Tibial nerve (tissue), 4 donors: ENCODE results near the gene FGGY. TPM values are rescaled to one million over a fixed set of nuclear protein-coding genes. Genes with fewer than 3 reads are reported as not detected.

Experiments used
- DNase-seq, 2 donors: peaks; one replicate each; pipeline ENCODE4 v3.0.0-alpha.2; 2019; ENCODE audit warnings: low spot score in 2 of 2
- H3K27ac ChIP-seq, 4 donors: fragments of 200-600 bp; sonication (generic) in 3 of 4; one replicate each; pipeline ENCODE4 v1.5.1; 2017 to 2019; ENCODE audit warnings: mild to moderate bottlenecking in 1 of 4
- H3K27me3 ChIP-seq, 2 donors: fragments of 200-600 bp; sonication (generic) in 1 of 2; one replicate each; pipeline versions ENCODE4 v1.5.1 to v1.6.0; 2017 to 2019
- H3K36me3 ChIP-seq, 3 donors: fragments of 200-600 bp; sonication (generic); one replicate each; pipeline ENCODE4 v1.5.1; 2018 to 2019
- H3K4me1 ChIP-seq, 4 donors: fragments of 200-600 bp; sonication (generic) in 3 of 4; one replicate each; pipeline ENCODE4 v1.5.1; 2017 to 2019
- H3K4me3 ChIP-seq, 4 donors: fragments of 200-600 bp; sonication (generic) in 3 of 4; one replicate each; pipeline ENCODE4 v1.5.1; 2017 to 2019; ENCODE audit warnings: mild to moderate bottlenecking in 1 of 4, moderate library complexity in 1 of 4
- H3K9me3 ChIP-seq, 4 donors: fragments of 200-600 bp; sonication (generic) in 3 of 4; one replicate each; pipeline ENCODE4 v1.5.1; 2017 to 2019
- EP300 ChIP-seq, 2 donors: sonication (generic); formaldehyde crosslinking; IDR thresholded peaks; one replicate each; pipeline ENCODE4 v1.6.1; 2017; ENCODE audit warnings: antibody characterized with exemption in 2 of 2, mild to moderate bottlenecking in 1 of 2
- POLR2A ChIP-seq, 2 donors: fragments of 450-650 bp; IDR thresholded peaks; one replicate each; pipeline ENCODE4 v1.6.1; 2017; ENCODE audit warnings: antibody characterized with exemption in 2 of 2, mild to moderate bottlenecking in 2 of 2, moderate library complexity in 2 of 2
- WGBS, 2 donors: methylation state at CpG; one replicate each; pipeline ENCODE4 v1.1.5; 2018; 5-methylcytosine and 5-hydroxymethylcytosine counted together
- total RNA-seq, 4 donors: library from RNA; depleted of rRNA; stranded (reverse); fragments of >200 nt; gene quantifications; one replicate each; pipeline ENCODE4 v1.1.0, GENCODE V29; 2016
- TF ChIP-seq, protein P1 (sequence below), 5 experiments: fragments of 200-600 bp in 3 of 5; fragments of 450-650 bp in 2 of 5; sonication (generic) in 3 of 5; IDR thresholded peaks; one replicate each; pipeline ENCODE4 v1.5.1; 2016 to 2019; ENCODE audit warnings: antibody characterized with exemption in 5 of 5, mild to moderate bottlenecking in 3 of 5, moderate library complexity in 2 of 5

Gene FGGY
- total RNA-seq, 4 donors from 2014 or later: 27.0 to 40.6 (median 32.9) TPM

- peak overlapping the region; percentile 50 to 84 (median 69) for H3K27ac ChIP-seq
- TF ChIP-seq, protein P1, sequence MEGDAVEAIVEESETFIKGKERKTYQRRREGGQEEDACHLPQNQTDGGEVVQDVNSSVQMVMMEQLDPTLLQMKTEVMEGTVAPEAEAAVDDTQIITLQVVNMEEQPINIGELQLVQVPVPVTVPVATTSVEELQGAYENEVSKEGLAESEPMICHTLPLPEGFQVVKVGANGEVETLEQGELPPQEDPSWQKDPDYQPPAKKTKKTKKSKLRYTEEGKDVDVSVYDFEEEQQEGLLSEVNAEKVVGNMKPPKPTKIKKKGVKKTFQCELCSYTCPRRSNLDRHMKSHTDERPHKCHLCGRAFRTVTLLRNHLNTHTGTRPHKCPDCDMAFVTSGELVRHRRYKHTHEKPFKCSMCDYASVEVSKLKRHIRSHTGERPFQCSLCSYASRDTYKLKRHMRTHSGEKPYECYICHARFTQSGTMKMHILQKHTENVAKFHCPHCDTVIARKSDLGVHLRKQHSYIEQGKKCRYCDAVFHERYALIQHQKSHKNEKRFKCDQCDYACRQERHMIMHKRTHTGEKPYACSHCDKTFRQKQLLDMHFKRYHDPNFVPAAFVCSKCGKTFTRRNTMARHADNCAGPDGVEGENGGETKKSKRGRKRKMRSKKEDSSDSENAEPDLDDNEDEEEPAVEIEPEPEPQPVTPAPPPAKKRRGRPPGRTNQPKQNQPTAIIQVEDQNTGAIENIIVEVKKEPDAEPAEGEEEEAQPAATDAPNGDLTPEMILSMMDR (IDR thresholded peaks at IDR 0.05): no peak
- peak in 1 of 2 donors; percentile 32 for TF ChIP-seq EP300 (IDR thresholded peaks at IDR 0.05)
- H3K4me3 ChIP-seq: no peak overlapping the region
- peaks cover 0 to 78% (median 51%) of the 10 kb centered on the region in 4 donors for H3K4me1 ChIP-seq
- WGBS, 2 donors: 31 to 38% methylated on average over 1 of the region's 1 CpG
- no peaks in the 10 kb centered on the region for H3K9me3 ChIP-seq
- no peaks in the 10 kb centered on the region for H3K36me3 ChIP-seq
- no peak for DNase-seq
- no peaks in the 10 kb centered on the region for H3K27me3 ChIP-seq
Measured at GRCh38 chr1:59678040-59678439, 381.1 kb downstream of the FGGY start.

DNA sequence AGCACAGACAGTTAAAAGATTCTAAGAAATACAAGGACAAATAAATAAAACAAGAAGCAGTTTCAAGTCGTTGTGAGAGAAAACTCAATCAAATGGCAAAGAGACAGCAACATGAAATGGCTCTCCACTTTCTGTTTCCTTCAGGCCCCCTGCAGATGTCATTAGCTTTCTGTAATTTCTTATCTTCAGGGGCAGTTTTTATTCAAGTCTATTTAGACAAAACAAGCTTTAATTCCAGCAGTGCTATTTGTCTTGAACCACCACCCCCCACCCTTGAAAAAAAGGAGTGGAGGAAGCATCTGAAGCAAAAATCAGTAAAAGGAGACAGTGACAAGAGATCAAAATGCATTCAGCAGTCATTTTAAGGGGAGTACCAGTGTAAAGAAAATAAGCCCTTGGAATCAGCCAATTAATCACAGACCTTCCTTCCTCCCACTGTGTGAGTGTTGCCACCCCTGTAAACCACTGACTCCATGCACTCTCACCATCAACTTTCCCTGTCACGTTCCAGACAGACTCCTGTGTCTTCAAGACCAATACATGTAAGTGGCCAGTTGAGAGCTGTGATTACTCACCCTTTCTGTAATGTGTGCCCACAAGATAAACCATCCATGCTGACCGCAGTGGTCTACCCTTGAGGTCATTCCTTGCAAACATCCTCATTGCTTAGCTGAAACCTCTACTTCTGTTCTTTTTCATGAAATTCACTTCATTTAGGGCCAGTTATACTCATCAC, 381.8 kb downstream of the FGGY start:
- Histone ChIP-seq H3K9me3 (no peaks in the 10 kb centered on the region), H3K27me3 (no peaks in the 10 kb centered on the region), H3K27ac (peak overlapping the region; percentile 50 to 84 (median 69)), H3K36me3 (no peaks in the 10 kb centered on the region), H3K4me3 (no peak overlapping the region), H3K4me1 (peaks cover 0 to 77% (median 45%) of the 10 kb centered on the region in 4 donors)
- no peak for TF ChIP-seq EP300 (IDR thresholded peaks at IDR 0.05)
- TF ChIP-seq, protein P1 (IDR thresholded peaks at IDR 0.05): no peak
- TF ChIP-seq POLR2A (IDR thresholded peaks at IDR 0.05): no peak
- WGBS, 2 donors: 24 to 32% methylated on average over 3 of the region's 3 CpGs
- no peak for DNase-seq

GRCh38 chr1:59680044-59680443, 383.1 kb downstream of the FGGY start:
- H3K9me3 ChIP-seq: no peaks in the 10 kb centered on the region
- TF ChIP-seq EP300 (IDR thresholded peaks at IDR 0.05) (no peak), POLR2A (IDR thresholded peaks at IDR 0.05) (no peak)
- TF ChIP-seq, protein P1 (IDR thresholded peaks at IDR 0.05): no peak
- no peak overlapping the region for H3K4me3 ChIP-seq
- no peak for DNase-seq
- peaks cover 0 to 65% (median 34%) of the 10 kb centered on the region in 4 donors for H3K4me1 ChIP-seq
- H3K27ac ChIP-seq: no peak overlapping the region
- no peaks in the 10 kb centered on the region for H3K36me3 ChIP-seq
- H3K27me3 ChIP-seq: no peaks in the 10 kb centered on the region

DNA sequence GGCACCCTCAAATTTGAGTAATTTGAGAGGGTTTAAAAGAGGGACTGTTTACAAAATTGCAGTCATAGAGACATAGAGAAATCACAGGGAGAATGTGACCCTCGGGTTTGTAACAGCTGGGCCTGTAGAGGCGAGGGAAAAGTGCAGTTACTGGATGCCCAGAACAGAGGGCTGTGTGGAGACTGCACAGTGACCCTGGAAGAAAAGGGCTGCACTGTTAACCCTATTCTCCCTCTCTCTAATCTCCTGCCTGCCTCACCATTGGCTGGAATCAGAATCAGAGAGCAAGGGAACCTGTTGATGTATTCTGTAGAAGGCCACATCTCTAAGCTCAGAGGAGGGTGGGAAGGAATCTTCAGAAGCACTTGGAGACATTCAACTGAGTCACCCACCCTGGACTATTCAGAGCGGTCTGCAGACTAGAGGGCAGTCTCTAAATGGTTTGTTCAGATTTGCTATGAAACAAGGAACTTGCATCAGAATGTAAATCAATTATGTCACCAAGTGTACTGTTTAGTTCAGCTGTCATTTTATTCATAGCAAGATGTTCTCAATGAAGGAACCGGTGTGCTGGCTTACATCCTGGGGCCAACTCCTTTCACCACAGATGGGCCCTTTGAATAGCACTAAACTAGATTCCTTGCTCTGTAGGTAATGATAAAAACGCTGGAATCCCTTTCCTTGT, 385.6 kb downstream of the FGGY start:
- H3K27me3 ChIP-seq: no peaks in the 10 kb centered on the region
- H3K4me3 ChIP-seq: no peak overlapping the region
- H3K4me1 ChIP-seq: peaks cover 0 to 58% (median 25%) of the 10 kb centered on the region in 4 donors
- H3K27ac ChIP-seq: peak overlapping the region in 2 of 4 donors; percentile 56 to 73
- DNase-seq: no peak
- no peaks in the 10 kb centered on the region for H3K36me3 ChIP-seq
- no peak for TF ChIP-seq POLR2A (IDR thresholded peaks at IDR 0.05)
- TF ChIP-seq, protein P1 (IDR thresholded peaks at IDR 0.05): no peak
- TF ChIP-seq EP300 (IDR thresholded peaks at IDR 0.05): no peak
- 32 to 35% methylated on average over 5 of the region's 5 CpGs for WGBS, 2 donors
- no peaks in the 10 kb centered on the region for H3K9me3 ChIP-seq

- H3K27me3 ChIP-seq: no peaks in the 10 kb centered on the region
- 86 to 87% methylated on average over 2 of the region's 2 CpGs for WGBS, 2 donors
- no peak for TF ChIP-seq EP300 (IDR thresholded peaks at IDR 0.05)
- TF ChIP-seq POLR2A (IDR thresholded peaks at IDR 0.05): no peak
- TF ChIP-seq, protein P1 (IDR thresholded peaks at IDR 0.05): no peak
- H3K9me3 ChIP-seq: no peaks in the 10 kb centered on the region
- DNase-seq: no peak
- peak overlapping the region in 2 of 4 donors; percentile 56 to 73 for H3K27ac ChIP-seq
- no peak overlapping the region for H3K4me3 ChIP-seq
- H3K36me3 ChIP-seq: no peaks in the 10 kb centered on the region
- H3K4me1 ChIP-seq: peaks cover 0 to 51% (median 19%) of the 10 kb centered on the region in 4 donors
Measured at GRCh38 chr1:59683197-59683596, 386.3 kb downstream of the FGGY start.
